Measurements from ENCODE around the gene KRT13.

DNA sequence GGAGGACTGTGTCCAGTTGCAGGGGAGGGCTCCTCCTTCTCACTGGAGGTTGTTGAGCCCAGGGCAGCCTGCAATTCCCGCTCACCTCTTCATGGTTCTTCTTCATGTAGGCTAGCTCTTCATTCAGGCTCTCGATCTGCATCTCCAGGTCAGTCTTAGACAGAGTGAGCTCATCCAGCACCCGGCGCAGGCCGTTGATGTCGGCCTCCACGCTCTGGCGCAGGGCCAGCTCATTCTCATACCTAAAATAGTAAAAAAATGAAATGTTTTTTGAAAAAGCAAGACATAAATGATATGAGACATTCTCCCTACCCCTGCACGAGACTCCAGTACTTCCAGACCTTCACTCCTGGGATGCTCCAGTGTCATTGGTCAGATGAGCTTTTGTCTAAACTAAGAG is 2.2 kb downstream of the KRT13 start:
- TF ChIP-seq EP300 (IDR thresholded peaks at IDR 0.05; ENCODE audit: borderline replicate concordance in 1 of 2, control insufficient read depth in 1 of 2, low read depth in 2 of 2, low read length in 2 of 2) = no peak
- TF ChIP-seq DPF2 (IDR thresholded peaks at IDR 0.05) = no peak
- no peak for TF ChIP-seq EZH2 (IDR thresholded peaks at IDR 0.05; ENCODE audit: borderline replicate concordance, control insufficient read depth, low read depth, low read length)
- TF ChIP-seq CHD4 (IDR thresholded peaks at IDR 0.05) = no peak
- TF ChIP-seq, protein P1, sequence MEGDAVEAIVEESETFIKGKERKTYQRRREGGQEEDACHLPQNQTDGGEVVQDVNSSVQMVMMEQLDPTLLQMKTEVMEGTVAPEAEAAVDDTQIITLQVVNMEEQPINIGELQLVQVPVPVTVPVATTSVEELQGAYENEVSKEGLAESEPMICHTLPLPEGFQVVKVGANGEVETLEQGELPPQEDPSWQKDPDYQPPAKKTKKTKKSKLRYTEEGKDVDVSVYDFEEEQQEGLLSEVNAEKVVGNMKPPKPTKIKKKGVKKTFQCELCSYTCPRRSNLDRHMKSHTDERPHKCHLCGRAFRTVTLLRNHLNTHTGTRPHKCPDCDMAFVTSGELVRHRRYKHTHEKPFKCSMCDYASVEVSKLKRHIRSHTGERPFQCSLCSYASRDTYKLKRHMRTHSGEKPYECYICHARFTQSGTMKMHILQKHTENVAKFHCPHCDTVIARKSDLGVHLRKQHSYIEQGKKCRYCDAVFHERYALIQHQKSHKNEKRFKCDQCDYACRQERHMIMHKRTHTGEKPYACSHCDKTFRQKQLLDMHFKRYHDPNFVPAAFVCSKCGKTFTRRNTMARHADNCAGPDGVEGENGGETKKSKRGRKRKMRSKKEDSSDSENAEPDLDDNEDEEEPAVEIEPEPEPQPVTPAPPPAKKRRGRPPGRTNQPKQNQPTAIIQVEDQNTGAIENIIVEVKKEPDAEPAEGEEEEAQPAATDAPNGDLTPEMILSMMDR (IDR thresholded peaks at IDR 0.05 in 2 of 3, conservative IDR thresholded peaks at IDR 0.05 in 1 of 3; ENCODE audit: control insufficient read depth in 2 of 3, extremely low read depth in 1 of 3, insufficient read depth in 1 of 3, low read depth in 3 of 3, low read length in 3 of 3) = no peak
- TF ChIP-seq SPI1 (IDR thresholded peaks at IDR 0.05; ENCODE audit: borderline replicate concordance, insufficient read depth, low read depth, low read length) = no peak
- no peak for TF ChIP-seq LARP7 (IDR thresholded peaks at IDR 0.05)
- no peak for TF ChIP-seq POLR2A (IDR thresholded peaks at IDR 0.05; ENCODE audit: low read depth, low read length)
